Measurements from ENCODE around the gene ABCC3.
A peak's percentile ranks its signal among the peaks of the same experiment; 100 is the strongest.

Gene ABCC3

DNA sequence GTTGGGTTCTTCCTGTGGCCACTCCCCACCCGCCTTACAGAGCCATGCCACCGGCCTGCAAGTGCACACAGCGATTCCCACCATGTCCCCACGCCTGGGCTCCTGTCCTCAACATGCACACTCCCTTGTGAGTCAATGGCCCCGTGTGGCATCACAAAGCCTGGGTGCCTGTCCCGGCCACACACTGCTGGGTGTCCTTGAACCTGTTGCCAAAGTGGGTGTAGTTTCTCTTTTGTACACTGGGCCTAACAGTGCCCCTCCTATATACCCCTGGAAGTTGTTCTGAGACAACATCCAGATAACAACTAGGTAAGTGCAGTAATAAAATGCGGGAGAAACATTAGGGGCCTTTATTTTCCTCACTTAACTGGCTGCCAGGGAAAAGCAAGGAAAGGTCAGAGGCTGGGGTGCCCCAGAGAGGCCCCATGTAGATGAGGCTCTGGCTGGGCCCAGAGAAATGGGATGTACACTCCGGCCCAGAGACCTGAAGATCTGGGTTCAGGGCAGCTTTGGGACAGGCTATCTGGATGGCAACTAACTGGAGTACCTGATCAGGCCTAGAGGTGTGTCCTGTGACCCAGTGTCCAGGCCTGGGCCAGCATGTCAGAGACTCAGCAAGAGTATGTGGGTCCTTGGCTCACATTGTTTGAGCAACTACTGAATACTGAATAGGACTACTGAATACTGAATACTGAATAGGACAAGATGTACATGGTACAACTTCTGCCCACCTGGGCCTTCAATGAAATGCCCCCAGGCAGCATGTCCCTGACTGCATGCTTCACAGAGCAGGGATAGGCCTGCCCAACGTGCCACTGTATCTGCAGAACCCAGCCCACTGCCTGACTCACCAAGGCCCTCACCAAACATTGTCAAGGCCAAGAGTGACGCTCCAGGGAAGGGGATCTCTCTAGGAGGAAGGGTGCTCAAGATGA is 8.3 kb downstream of the ABCC3 start:
- no peak for DNase-seq (ENCODE audit: low spot score)

GRCh38 chr17:50645748-50646682 is 11.3 kb downstream of the ABCC3 start:
- no peak for DNase-seq (ENCODE audit: low spot score)

GRCh38 chr17:50647187-50647586 is 12.5 kb downstream of the ABCC3 start:
- no peak for DNase-seq (ENCODE audit: low spot score)

GRCh38 chr17:50649042-50649908 is 14.6 kb downstream of the ABCC3 start:
- no peak for DNase-seq (ENCODE audit: low spot score)

- no peak for DNase-seq (ENCODE audit: low spot score)
These were observed 17.0 kb downstream of the ABCC3 start for GRCh38 chr17:50651661-50652060.

DNA sequence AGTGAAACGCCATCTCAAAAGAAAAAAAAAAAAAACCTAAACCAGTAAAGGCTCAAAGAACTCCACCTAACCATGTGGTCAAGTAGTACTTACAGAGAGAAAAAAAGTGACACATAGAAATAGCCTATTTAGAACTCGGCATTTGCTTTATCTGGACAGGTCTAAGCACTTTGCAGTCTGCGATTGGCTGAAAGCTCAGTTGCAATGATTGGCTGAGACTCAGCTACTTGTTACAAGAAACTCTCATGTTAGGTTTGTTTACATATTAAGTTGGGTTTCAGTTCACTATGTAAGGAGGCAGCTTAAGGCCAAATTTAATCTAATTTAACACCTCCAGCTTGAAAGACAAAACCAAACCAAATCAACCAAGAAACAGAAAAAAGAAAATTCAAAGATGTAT is 19.1 kb downstream of the ABCC3 start:
- no peak for DNase-seq (ENCODE audit: low spot score)

GRCh38 chr17:50656509-50656908 is 21.8 kb downstream of the ABCC3 start:
- DNase-seq (ENCODE audit: low spot score), result no peak

- DNase-seq (ENCODE audit: low spot score), result no peak
These were observed 22.4 kb downstream of the ABCC3 start for GRCh38 chr17:50657054-50657453.

GRCh38 chr17:50657627-50658026 is 22.9 kb downstream of the ABCC3 start:
- DNase-seq (ENCODE audit: low spot score), result no peak

DNA sequence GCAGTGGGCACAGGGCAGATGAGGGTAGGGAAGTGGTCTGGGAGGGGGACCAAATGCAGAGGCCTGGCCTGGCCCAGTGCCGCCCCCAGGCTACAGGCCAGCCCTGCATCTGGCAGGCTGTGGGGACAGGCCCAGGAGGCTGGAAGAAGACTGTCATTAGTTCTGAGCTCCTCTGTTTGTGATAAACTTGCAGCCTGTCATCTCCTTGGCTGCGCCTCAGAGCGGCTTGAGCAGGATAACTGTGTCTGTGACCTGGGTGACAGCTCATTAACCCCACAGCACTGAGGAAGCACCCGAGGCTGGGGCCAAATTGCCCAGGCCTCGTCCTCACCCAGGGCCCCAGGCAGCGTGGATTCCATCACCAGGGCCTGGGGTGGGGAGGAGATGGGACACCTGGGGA is 23.9 kb downstream of the ABCC3 start:
- DNase-seq (ENCODE audit: low spot score), result no peak

- no peak for DNase-seq (ENCODE audit: low spot score)
These were observed 24.5 kb downstream of the ABCC3 start for GRCh38 chr17:50659179-50659578.

DNA sequence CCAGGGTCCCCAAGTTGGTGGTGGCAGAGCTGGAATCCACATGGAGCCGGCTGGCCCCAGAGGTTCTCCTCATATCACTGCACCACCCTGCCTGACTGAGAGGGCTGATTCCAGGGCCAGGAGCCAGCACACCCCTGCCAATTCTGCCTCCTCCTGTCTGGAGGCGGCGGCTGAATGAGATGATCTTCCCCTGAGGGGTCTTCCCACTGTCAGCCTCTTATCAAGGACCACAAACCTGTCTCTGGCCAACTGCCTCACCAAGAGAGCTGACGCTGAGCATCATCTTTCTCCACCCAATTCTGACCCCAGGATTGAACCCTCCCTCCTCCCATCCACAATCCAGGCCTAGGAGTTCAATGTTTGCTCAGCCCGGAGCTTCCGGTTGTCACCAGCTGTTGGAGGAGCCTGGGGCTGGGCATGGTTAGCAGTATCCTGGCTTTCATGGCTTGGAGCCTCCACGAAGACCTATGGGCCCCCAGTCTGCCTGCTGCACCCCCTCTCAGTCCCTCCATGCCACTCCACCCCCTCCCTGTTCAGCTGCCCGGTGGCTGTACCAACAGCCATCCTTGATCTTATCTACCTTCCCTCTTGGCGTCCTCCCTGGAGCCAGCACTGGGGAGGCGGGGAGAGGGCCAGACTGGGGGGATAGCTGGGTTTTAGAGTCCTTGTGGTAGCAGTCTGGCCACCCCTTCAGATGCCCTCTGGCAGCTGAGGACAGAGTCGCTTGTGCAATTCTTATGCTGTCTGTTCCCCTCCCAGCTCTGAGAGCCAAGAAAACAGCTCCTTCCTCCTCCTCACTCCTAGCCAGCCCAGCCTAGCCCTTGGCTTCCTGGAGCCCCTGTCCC is 25.6 kb downstream of the ABCC3 start:
- DNase-seq (ENCODE audit: low spot score), result peak; percentile 26

- no peak for DNase-seq (ENCODE audit: low spot score)
These were observed 26.2 kb downstream of the ABCC3 start for GRCh38 chr17:50660887-50661345.

DNA sequence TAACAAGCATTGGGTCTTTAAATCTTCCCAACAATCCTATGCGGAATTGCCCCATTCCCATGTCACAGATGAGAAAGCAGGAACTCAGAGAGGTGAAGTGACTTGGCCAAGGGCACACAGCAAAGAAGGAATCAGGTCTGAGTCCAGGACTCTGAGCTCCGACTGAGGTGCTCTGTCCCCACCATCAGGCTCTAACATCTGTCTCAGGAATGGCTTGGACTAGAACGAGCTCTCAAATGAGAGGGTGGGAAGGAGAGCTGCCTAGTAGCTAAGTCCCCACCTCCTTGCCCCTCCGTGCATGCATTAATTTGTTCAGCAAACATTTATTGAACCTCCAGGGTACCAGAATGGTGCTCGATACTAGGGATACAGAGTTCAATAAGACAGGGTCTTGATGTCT is 26.7 kb downstream of the ABCC3 start:
- no peak for DNase-seq (ENCODE audit: low spot score)

GRCh38 chr17:50661795-50662391 is 27.2 kb downstream of the ABCC3 start:
- DNase-seq (ENCODE audit: low spot score), result peak; percentile 95

GRCh38 chr17:50662632-50663225 is 28.0 kb downstream of the ABCC3 start:
- no peak for DNase-seq (ENCODE audit: low spot score)

DNA sequence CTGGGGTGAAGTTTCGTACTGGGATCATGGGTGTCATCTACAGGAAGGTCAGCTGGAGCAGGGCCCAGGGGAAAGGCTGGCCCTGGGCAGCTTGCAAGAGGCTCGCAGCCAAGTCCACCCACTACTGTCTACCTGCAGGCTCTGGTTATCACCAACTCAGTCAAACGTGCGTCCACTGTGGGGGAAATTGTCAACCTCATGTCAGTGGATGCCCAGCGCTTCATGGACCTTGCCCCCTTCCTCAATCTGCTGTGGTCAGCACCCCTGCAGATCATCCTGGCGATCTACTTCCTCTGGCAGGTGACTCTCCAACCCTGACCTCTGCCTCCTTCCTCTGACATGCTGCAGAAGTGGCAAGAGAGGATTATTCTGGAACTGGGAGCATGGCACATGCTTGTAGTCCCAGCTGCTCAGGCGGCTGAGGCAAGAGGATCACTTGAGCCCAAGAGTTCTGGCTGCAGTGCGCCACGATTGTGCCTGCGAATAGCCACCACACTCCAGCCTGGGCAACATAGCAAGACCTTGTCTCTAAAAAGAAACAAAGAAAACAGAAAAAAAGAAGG is 29.2 kb downstream of the ABCC3 start:
- DNase-seq (ENCODE audit: low spot score), result no peak

DNA sequence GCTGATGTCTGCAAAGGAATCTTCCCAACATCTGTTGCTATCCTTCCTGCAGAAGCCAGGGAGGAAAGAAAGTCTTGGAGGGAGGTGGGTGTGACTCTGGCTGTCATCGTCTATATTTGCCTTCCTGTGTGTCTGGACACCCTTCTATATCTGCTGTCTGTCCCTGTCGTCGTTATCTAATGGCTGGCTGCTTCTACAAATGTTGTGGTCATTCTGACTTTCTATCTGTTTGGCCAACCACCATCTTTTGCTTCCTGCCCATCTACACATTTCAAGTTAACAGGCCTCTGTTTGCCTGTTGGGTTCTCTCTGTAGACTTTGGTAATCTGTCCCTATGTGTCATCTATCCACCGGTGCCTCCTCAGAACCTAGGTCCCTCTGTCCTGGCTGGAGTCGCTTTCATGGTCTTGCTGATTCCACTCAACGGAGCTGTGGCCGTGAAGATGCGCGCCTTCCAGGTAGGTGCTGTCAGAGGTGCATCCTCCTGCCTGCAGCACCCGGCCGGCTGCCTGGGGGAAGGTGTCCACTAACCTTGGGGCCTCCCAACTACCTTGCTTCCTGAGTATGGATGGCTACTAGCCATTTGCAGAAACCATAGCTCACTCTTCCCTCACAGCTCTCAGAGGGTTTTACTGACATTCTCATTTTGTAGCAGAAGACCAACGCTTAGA is 30.2 kb downstream of the ABCC3 start:
- no peak for DNase-seq (ENCODE audit: low spot score)

DNA sequence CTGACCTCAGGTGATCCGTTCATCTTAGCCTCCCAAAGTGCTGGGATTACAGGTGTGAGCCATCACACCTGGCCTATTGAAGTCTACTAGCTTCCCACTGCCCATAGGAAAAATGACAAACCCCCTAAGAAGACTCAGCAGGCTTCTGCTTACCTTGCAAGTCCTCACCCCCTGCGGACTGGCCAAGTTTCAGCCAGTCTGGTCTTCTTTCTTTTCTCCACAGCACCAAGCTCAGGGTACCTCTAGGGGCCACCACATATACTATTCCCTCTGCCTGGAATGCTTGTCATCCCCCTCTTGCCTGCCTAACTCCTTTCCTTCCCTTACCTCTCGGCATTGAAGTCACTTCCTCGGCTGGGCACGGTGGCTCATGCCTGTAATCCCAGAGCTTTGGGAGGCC is 31.2 kb downstream of the ABCC3 start:
- DNase-seq (ENCODE audit: low spot score), result no peak
